Measurements from ENCODE around the gene HS2ST1.

The HS2ST1 gene

DNA sequence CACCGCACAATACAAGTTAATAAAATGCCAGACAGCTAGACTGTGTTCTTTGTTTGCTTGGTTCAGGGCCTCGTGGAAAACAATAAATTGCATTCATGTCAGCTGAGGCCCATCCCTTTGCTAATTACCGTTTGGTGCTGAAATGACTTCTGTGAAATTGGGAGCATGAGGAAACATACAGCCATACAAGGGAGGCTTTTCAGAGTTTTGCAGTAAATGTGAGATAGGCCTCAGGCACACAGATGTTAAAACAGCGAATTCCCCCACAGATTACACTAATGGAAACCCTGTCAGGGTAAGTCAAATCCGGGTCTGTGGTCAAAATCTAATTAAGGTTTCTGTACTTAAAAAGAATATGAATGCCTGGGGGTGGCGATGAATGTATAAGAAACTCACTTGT, 240.7 kb downstream of the HS2ST1 start:
- Histone ChIP-seq H3K27ac (no peak overlapping the region), H3K36me3 (ENCODE audit: control insufficient read depth, insufficient read depth, low read length) (no peaks in the 10 kb centered on the region), H3K9ac (no peak overlapping the region), H3K79me2 (no peaks in the 10 kb centered on the region), H3K4me1 (no peaks in the 10 kb centered on the region), H3K9me3 (ENCODE audit: control insufficient read depth, low read length) (no peaks in the 10 kb centered on the region), H3K4me3 (ENCODE audit: low read depth, low read length) (no peak overlapping the region), H2AFZ (no peak overlapping the region), H3K27me3 (ENCODE audit: control insufficient read depth, insufficient read depth, low read length) (no peaks in the 10 kb centered on the region), H3K4me2 (ENCODE audit: low read length) (no peak overlapping the region)
- TF ChIP-seq, protein P1, sequence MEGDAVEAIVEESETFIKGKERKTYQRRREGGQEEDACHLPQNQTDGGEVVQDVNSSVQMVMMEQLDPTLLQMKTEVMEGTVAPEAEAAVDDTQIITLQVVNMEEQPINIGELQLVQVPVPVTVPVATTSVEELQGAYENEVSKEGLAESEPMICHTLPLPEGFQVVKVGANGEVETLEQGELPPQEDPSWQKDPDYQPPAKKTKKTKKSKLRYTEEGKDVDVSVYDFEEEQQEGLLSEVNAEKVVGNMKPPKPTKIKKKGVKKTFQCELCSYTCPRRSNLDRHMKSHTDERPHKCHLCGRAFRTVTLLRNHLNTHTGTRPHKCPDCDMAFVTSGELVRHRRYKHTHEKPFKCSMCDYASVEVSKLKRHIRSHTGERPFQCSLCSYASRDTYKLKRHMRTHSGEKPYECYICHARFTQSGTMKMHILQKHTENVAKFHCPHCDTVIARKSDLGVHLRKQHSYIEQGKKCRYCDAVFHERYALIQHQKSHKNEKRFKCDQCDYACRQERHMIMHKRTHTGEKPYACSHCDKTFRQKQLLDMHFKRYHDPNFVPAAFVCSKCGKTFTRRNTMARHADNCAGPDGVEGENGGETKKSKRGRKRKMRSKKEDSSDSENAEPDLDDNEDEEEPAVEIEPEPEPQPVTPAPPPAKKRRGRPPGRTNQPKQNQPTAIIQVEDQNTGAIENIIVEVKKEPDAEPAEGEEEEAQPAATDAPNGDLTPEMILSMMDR (IDR thresholded peaks at IDR 0.05) = no peak

DNA sequence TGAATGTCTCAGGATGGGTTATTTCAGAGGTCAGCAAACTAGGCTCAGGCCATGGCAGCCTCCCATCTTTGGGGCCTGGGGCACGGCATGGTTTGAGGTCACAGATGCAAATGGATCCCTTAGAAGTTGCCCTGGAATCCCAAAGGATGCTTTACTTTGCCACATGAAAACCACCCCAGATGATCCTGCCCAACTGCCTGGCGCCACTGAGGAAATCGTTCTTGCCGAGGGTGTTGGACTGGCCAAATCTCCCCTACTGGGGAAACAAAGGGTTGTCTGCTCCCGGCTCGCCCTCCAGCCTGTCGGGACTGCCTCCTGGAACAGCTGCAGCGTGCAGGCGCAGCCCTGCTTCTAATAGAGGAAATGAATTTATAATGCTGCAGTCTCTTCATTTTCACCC, 241.2 kb downstream of the HS2ST1 start:
- no peaks in the 10 kb centered on the region for H3K27me3 ChIP-seq (ENCODE audit: control insufficient read depth, insufficient read depth, low read length)
- H3K9me3 ChIP-seq (ENCODE audit: control insufficient read depth, low read length) = no peaks in the 10 kb centered on the region
- no peaks in the 10 kb centered on the region for H3K36me3 ChIP-seq (ENCODE audit: control insufficient read depth, insufficient read depth, low read length)
- no peaks in the 10 kb centered on the region for H3K79me2 ChIP-seq
- H2AFZ ChIP-seq = no peak overlapping the region
- no peak overlapping the region for H3K4me3 ChIP-seq (ENCODE audit: low read depth, low read length)
- TF ChIP-seq, protein P1 (IDR thresholded peaks at IDR 0.05) = no peak
- no peaks in the 10 kb centered on the region for H3K4me1 ChIP-seq
- H3K9ac ChIP-seq = no peak overlapping the region
- no peak overlapping the region for H3K4me2 ChIP-seq (ENCODE audit: low read length)
- H3K27ac ChIP-seq = no peak overlapping the region

DNA sequence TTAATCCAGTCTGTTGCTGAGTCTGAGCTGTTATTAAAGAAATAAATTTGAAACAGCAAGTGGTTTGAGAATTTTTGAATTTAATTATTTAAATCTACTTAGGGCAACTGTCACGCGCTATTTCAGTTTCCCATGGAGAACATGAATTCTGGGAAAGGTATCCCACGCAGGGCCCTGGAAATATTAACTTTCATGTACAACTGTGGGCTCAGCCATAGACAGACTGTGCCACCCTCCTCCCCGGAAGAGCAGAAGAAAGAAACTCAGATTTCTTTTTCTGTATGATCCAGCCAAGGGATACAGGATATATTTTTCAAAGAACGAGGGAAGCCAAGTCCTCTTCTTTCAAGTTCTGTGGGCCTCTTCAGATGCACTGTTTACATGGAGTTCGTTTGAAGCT, 241.7 kb downstream of the HS2ST1 start:
- Histone ChIP-seq H2AFZ (no peak overlapping the region), H3K79me2 (no peaks in the 10 kb centered on the region), H3K36me3 (ENCODE audit: control insufficient read depth, insufficient read depth, low read length) (no peaks in the 10 kb centered on the region), H3K9ac (no peak overlapping the region), H3K4me1 (no peaks in the 10 kb centered on the region), H3K4me3 (ENCODE audit: low read depth, low read length) (no peak overlapping the region), H3K27me3 (ENCODE audit: control insufficient read depth, insufficient read depth, low read length) (no peaks in the 10 kb centered on the region), H3K9me3 (ENCODE audit: control insufficient read depth, low read length) (no peaks in the 10 kb centered on the region), H3K27ac (no peak overlapping the region), H3K4me2 (ENCODE audit: low read length) (no peak overlapping the region)
- TF ChIP-seq, protein P1 (IDR thresholded peaks at IDR 0.05) = no peak

DNA sequence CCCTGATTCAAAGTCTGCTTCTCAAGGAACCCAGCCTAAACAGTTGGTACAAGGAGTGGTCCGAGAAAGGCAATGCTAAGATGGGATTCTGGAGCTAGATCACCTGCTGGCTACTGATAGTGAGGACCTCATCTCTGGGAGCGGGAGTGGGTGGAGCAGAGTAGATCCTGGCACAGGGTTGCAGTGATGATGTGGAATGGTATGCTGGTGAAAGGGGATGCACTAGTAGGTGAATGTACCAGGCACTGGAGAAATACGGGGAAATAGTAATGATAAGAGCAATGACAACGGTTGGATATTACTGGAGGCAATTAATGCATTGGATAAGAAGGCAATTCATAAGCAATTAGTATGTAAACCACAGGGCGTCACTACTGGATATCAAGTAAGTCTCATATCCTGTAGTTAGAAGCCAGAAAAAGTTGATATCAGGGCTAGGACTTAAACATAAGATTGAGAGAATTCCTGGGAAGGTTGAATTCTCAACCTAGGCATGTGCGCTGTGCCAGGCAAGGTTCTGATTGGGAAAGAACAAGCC, 245.0 kb downstream of the HS2ST1 start:
- TF ChIP-seq, protein P1 (IDR thresholded peaks at IDR 0.05) = no peak
- H3K79me2 ChIP-seq = no peaks in the 10 kb centered on the region
- no peaks in the 10 kb centered on the region for H3K9me3 ChIP-seq (ENCODE audit: control insufficient read depth, low read length)
- H3K27me3 ChIP-seq (ENCODE audit: control insufficient read depth, insufficient read depth, low read length) = no peaks in the 10 kb centered on the region
- no peak overlapping the region for H3K27ac ChIP-seq
- H2AFZ ChIP-seq = no peak overlapping the region
- no peak overlapping the region for H3K4me3 ChIP-seq (ENCODE audit: low read depth, low read length)
- no peak overlapping the region for H3K4me2 ChIP-seq (ENCODE audit: low read length)
- H3K9ac ChIP-seq = no peak overlapping the region
- H3K36me3 ChIP-seq (ENCODE audit: control insufficient read depth, insufficient read depth, low read length) = no peaks in the 10 kb centered on the region
- no peaks in the 10 kb centered on the region for H3K4me1 ChIP-seq
